HG02571 (cell line): ENCODE measurements around the gene ALKBH7.

Experiments
- ATAC-seq: cut with Tn5 transposase; IDR thresholded peaks from one replicate; pipeline ENCODE4 v1.9.1; 2021; ENCODE audit warnings: mild to moderate bottlenecking, moderate library complexity; ENCODE audit not compliant: unreplicated experiment

The ALKBH7 gene

GRCh38 chr19:6423499-6424194 is 51.1 kb downstream of the ALKBH7 start:
- ATAC-seq: no peak

- ATAC-seq: no peak
Observed at GRCh38 chr19:6424195-6424938, 51.8 kb downstream of the ALKBH7 start, which contains the start of gene KHSRP. TSS of gene KHSRP (minus strand) at chr19:6424811. CDS start at chr19:6424701, 110 bp downstream.
